Hematopoietic multipotent progenitor cell treated with erythropoietin and hydrocortisone succinate and interleukin-3 and kit ligand, for 17 days (in vitro differentiated cells): ENCODE data around the gene PLK1.
"Not testable (repeated sequence)": the region's sequence is repeated elsewhere in the genome, so short reads cannot be mapped to it uniquely, and the experiment has no call there.

Experiments
- DNase-seq: peaks from one replicate; pipeline ENCODE4 v3.0.0-alpha.2; 2015; ENCODE audit warnings: low spot score

The PLK1 gene

GRCh38 chr16:23710504-23710903, 31.8 kb downstream of the PLK1 start:
- DNase-seq: no peak

DNA sequence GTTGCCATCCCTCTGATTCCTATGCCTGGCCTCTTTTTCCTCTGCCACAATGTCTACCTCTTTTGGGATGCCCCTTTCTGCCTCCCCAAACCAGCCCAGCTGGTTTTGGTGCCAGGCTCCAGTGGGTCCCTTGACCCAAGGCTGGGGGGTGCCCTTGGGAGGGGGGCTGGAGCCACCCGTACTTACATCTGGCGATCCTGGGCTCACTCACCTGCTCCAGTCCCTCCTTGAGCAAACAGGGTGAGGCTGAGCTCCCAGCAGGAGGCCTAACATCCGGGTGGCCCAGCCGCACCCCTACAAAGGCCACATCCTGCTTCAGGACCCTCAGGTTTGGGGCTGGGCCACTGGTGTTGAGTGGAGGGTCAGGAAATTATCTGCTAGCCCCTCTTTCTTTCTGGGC, 33.1 kb downstream of the PLK1 start:
- no peak for DNase-seq

- no peak for DNase-seq
These were observed 34.3 kb downstream of the PLK1 start, which contains the start of gene ERN2 for GRCh38 chr16:23712976-23713375. ERN2 (minus strand) TSS chr16:23713222; CDS start chr16:23713187, 35 bp downstream.

- DNase-seq: no peak
These were observed 37.8 kb downstream of the PLK1 start for GRCh38 chr16:23716484-23716883.

- DNase-seq: not testable (repeated sequence)
These were observed 44.0 kb downstream of the PLK1 start for GRCh38 chr16:23722613-23723240.

- DNase-seq: no peak
These were observed 45.6 kb downstream of the PLK1 start for GRCh38 chr16:23724096-23724784.

GRCh38 chr16:23724785-23725131, 46.1 kb downstream of the PLK1 start:
- DNase-seq: no peak

- no peak for DNase-seq
These were observed 48.0 kb downstream of the PLK1 start for GRCh38 chr16:23726710-23727109.

- DNase-seq: no peak
These were observed 49.4 kb downstream of the PLK1 start for GRCh38 chr16:23728112-23728477.

GRCh38 chr16:23729503-23730424, 51.1 kb downstream of the PLK1 start:
- no peak for DNase-seq

GRCh38 chr16:23734176-23734893, 55.6 kb downstream of the PLK1 start:
- DNase-seq: no peak

GRCh38 chr16:23737423-23738028, 58.8 kb downstream of the PLK1 start:
- not testable (repeated sequence) for DNase-seq

DNA sequence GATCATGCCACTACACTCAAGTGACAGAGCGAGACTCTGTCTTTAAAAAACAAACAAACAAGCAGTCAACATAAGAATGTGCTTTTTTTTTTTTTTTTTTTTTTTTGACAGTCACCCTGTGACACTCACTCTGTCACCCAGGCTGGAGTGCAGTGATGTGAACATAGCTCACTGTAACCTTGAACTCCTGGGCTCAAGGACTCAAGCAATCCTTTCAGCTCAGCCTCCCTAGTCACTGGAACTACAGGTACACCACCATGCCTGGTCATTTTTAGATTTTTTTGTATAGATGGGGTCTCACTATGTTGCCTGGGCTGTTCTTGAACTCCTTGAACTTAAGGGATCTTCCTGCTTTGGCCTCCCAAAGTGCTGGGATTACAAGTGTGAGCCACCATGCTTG, 60.8 kb downstream of the PLK1 start:
- DNase-seq: no peak
